Neural progenitor cell (in vitro differentiated cells): ENCODE data around the gene MICAL2.

ENCODE experiments used
- EZH2 ChIP-seq: fragments of 200-600 bp; sonication (generic); IDR thresholded peaks from 2 replicates; pipeline ENCODE4 v1.6.1; 2017; ENCODE audit warnings: antibody characterized with exemption, mild to moderate bottlenecking, moderate library complexity
- TF ChIP-seq, protein P1 (sequence below): fragments of 200-600 bp; sonication (generic); IDR thresholded peaks from 2 replicates; pipeline ENCODE4 v1.5.1; 2017; ENCODE audit warnings: antibody characterized with exemption, mild to moderate bottlenecking

DNA sequence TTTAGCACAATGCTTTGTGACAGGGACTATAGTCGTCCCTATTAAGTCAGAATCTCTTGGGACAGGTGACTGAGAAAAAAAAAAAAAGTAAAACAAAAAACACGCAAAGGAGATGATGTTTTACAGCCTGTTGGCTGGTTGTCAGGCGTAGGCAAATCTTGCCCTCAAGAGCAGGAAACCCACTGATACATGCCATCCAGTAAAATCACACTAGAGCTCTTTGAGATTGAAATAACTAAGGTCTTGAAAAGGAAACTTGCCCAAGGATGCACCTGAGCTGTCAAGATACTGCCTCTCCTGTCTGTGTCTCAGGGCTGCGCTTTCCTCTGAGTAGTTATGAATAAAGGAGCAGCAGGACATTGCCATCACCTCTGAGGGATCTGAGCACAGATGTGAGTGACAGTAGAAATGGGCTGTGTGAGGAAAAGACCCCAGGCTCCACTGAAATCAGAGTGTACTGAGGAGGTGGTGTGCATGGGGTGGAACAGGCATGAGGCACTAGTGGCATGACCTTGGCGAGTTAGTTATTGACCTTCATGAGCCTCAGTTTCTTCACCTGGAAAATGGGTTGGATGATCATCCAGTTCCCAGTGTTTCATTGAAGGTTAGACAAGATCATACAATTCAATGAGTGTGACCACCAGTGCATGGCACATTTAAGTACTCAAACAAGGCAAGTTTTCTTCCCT is 23.3 kb downstream of the MICAL2 start:
- TF ChIP-seq, protein P1, sequence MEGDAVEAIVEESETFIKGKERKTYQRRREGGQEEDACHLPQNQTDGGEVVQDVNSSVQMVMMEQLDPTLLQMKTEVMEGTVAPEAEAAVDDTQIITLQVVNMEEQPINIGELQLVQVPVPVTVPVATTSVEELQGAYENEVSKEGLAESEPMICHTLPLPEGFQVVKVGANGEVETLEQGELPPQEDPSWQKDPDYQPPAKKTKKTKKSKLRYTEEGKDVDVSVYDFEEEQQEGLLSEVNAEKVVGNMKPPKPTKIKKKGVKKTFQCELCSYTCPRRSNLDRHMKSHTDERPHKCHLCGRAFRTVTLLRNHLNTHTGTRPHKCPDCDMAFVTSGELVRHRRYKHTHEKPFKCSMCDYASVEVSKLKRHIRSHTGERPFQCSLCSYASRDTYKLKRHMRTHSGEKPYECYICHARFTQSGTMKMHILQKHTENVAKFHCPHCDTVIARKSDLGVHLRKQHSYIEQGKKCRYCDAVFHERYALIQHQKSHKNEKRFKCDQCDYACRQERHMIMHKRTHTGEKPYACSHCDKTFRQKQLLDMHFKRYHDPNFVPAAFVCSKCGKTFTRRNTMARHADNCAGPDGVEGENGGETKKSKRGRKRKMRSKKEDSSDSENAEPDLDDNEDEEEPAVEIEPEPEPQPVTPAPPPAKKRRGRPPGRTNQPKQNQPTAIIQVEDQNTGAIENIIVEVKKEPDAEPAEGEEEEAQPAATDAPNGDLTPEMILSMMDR = no peak
- TF ChIP-seq EZH2 = no peak
